SK-N-SH (cell line): ENCODE measurements around the gene INSM2. TPM values are rescaled to one million over a fixed set of nuclear protein-coding genes. Genes with fewer than 3 reads are reported as not detected.

Experiments used
- CTCF ChIA-PET: fragments of 300-600, 350-600 bp; formaldehyde crosslinking; extraction: SDS; loops from one replicate; lab custom pipeline; 2021; lab: Yijun Ruan, JAX
- POLR2A ChIA-PET: fragments of 350-600 bp; sonication (Branson Sonifier 250); formaldehyde crosslinking; extraction: SDS; loops from one replicate; lab custom pipeline; 2020; ENCODE audit warnings: antibody characterized with exemption, inconsistent platforms; lab: Yijun Ruan, JAX
- DNase-seq: peaks from one replicate; pipeline ENCODE4 v3.0.0; 2012
- H2AFZ ChIP-seq: fragments of 200-600 bp; sonication (generic); 2 replicates; pipeline ENCODE4 v1.8.1; 2016; ENCODE audit warnings: antibody characterized with exemption, mild to moderate bottlenecking, low read depth
- H3F3A ChIP-seq: fragments of 200-600 bp; sonication (generic); replicated peaks from 2 replicates; pipeline ENCODE3; 2016; ENCODE audit warnings: antibody characterized with exemption, mild to moderate bottlenecking; ENCODE audit not compliant: insufficient read depth
- H3K27ac ChIP-seq, 2 experiments: fragments of 200-500 bp in 1 of 2; fragments of 200-600 bp in 1 of 2; sonication (Bioruptor generic) in 1 of 2; sonication (generic), shearing (Covaris generic) in 1 of 2; 2 replicates each; pipeline versions ENCODE4 v1.5.1 to v1.6.1; 2014 to 2016; ENCODE audit warnings: low read depth in 2 of 2, inconsistent platforms in 1 of 2, low read length in 1 of 2, mild to moderate bottlenecking in 1 of 2, mixed read lengths in 1 of 2
- H3K27me3 ChIP-seq: fragments of 200-600 bp; sonication (generic), shearing (Covaris generic); 2 replicates; pipeline ENCODE4 v1.6.1; 2016; ENCODE audit warnings: mixed run types; ENCODE audit not compliant: insufficient read depth
- H3K36me3 ChIP-seq, 2 experiments: fragments of 200-500 bp in 1 of 2; fragments of 200-600 bp in 1 of 2; sonication (Bioruptor generic) in 1 of 2; sonication (generic) in 1 of 2; replicated peaks in 1 of 2; 2 replicates each; pipeline versions ENCODE3 to v1.5.1; 2014 to 2016; ENCODE audit warnings: low read length in 1 of 2, mild to moderate bottlenecking in 1 of 2; ENCODE audit not compliant: insufficient read depth in 2 of 2, control insufficient read depth in 1 of 2
- H3K4me1 ChIP-seq, 2 experiments: fragments of 200-500 bp in 1 of 2; fragments of 200-600 bp in 1 of 2; sonication (Bioruptor generic) in 1 of 2; sonication (generic), shearing (Covaris generic) in 1 of 2; 2 replicates each; pipeline versions ENCODE4 v1.5.1 to v1.6.1; 2014 to 2016; ENCODE audit warnings: low read depth in 1 of 2, low read length in 1 of 2, mixed run types in 1 of 2; ENCODE audit not compliant: insufficient read depth in 2 of 2, control insufficient read depth in 1 of 2
- H3K4me2 ChIP-seq: fragments of 200-600 bp; sonication (generic), shearing (Covaris generic); 2 replicates; pipeline ENCODE4 v1.6.1; 2017; ENCODE audit warnings: mixed run types
- H3K4me3 ChIP-seq, 2 experiments: fragments of 200-500 bp in 1 of 2; fragments of 200-600 bp in 1 of 2; sonication (Bioruptor generic) in 1 of 2; sonication (generic), shearing (Covaris generic) in 1 of 2; 2 replicates each; pipeline versions ENCODE4 v1.5.1 to v1.8.1; 2014 to 2016; ENCODE audit warnings: low read depth in 2 of 2, inconsistent platforms in 1 of 2, low read length in 1 of 2, mild to moderate bottlenecking in 1 of 2, mixed read lengths in 1 of 2, moderate library complexity in 1 of 2
- H3K79me2 ChIP-seq: fragments of 200-600 bp; sonication (generic); 2 replicates; pipeline ENCODE4 v1.8.1; 2017; ENCODE audit warnings: mild to moderate bottlenecking; ENCODE audit not compliant: insufficient read depth
- H3K9ac ChIP-seq: fragments of 200-600 bp; sonication (generic); 2 replicates; pipeline ENCODE4 v1.6.1; 2017; ENCODE audit warnings: mixed run types
- H3K9me2 ChIP-seq: fragments of 200-600 bp; sonication (generic); 2 replicates; pipeline ENCODE4 v1.6.1; 2017; ENCODE audit warnings: mixed run types
- H3K9me3 ChIP-seq: fragments of 200-600 bp; sonication (generic); 2 replicates; pipeline ENCODE4 v1.6.1; 2017; ENCODE audit warnings: mixed run types, mild to moderate bottlenecking, moderate library complexity
- H4K20me1 ChIP-seq: fragments of 200-600 bp; sonication (generic); 2 replicates; pipeline ENCODE4 v1.6.1; 2017; ENCODE audit warnings: mild to moderate bottlenecking, mixed run types; ENCODE audit not compliant: insufficient read depth
- ELF1 ChIP-seq: IDR thresholded peaks from 2 replicates; pipeline ENCODE4 v1.4.0; 2012
- EP300 ChIP-seq, 2 experiments: IDR thresholded peaks; 2 replicates each; pipeline versions ENCODE4 v1.4.0 to v1.6.1; 2012; ENCODE audit warnings: borderline replicate concordance in 1 of 2, low read depth in 1 of 2, low read length in 1 of 2
- EZH2phosphoT487 ChIP-seq: fragments of 200-600 bp; sonication (generic); IDR thresholded peaks from 2 replicates; pipeline ENCODE4 v1.6.1; 2017; ENCODE audit warnings: low read depth, mixed run types, mild to moderate bottlenecking, antibody characterized with exemption, moderate library complexity, borderline replicate concordance
- FOSL2 ChIP-seq: IDR thresholded peaks from 2 replicates; pipeline ENCODE4 v1.4.0; 2012; ENCODE audit warnings: low read depth, mild to moderate bottlenecking, moderate library complexity, borderline replicate concordance
- FOXJ3 ChIP-seq: sonication (generic); formaldehyde crosslinking; IDR thresholded peaks from 2 replicates; pipeline ENCODE4 v1.5.1; 2020; ENCODE audit warnings: mild to moderate bottlenecking, missing genetic modification reagents
- GABPA ChIP-seq: IDR thresholded peaks from 2 replicates; pipeline ENCODE4 v1.4.0; 2012; ENCODE audit warnings: low read depth, mild to moderate bottlenecking
- GATA2 ChIP-seq: sonication (generic); formaldehyde crosslinking; IDR thresholded peaks from 2 replicates; pipeline ENCODE4 v1.5.0; 2020; ENCODE audit warnings: mild to moderate bottlenecking, missing genetic modification reagents
- MXI1 ChIP-seq: IDR thresholded peaks from 2 replicates; pipeline ENCODE4 v1.6.1; 2012; ENCODE audit warnings: mild to moderate bottlenecking, low read depth, low read length, improper control_type of control experiment
- NRF1 ChIP-seq: IDR thresholded peaks from 2 replicates; pipeline ENCODE4 v1.6.1; 2012; ENCODE audit warnings: low read depth, mild to moderate bottlenecking, low read length
- RAD21 ChIP-seq: IDR thresholded peaks from 2 replicates; pipeline ENCODE4 v1.6.1; 2012; ENCODE audit warnings: mild to moderate bottlenecking, low read length
- TAF1 ChIP-seq: IDR thresholded peaks from 2 replicates; pipeline ENCODE4 v1.6.1; 2012; ENCODE audit warnings: low read depth, mild to moderate bottlenecking, low read length, moderate library complexity, borderline replicate concordance
- TCF12 ChIP-seq: IDR thresholded peaks from 2 replicates; pipeline ENCODE4 v1.4.0; 2012
- YY1 ChIP-seq: IDR thresholded peaks from 2 replicates; pipeline ENCODE4 v1.4.0; 2012; ENCODE audit warnings: low read depth, mild to moderate bottlenecking
- WGBS: methylation state at CpG from one replicate; pipeline ENCODE4 v1.1.6; 2017; ENCODE audit warnings: low lambda C conversion rate; 5-methylcytosine and 5-hydroxymethylcytosine counted together
- polyA plus RNA-seq, 3 experiments: library from polyadenylated mRNA; depleted of rRNA; stranded (reverse); fragments of >200 nt; gene quantifications; 2 replicates each; pipeline ENCODE4 v1.2.3, GENCODE V29; 2012
- TF ChIP-seq, protein P1 (sequence below): IDR thresholded peaks from 2 replicates; pipeline ENCODE4 v1.6.1; 2012; ENCODE audit warnings: mild to moderate bottlenecking, low read depth, low read length, moderate library complexity
- TF ChIP-seq, protein P2 (sequence below): fragments of 200-600 bp; sonication (generic); IDR thresholded peaks from 2 replicates; pipeline ENCODE4 v1.6.1; 2017; ENCODE audit warnings: antibody characterized with exemption, mild to moderate bottlenecking, moderate library complexity
- TF ChIP-seq, protein P3 (sequence below): IDR thresholded peaks from 2 replicates; pipeline ENCODE4 v1.4.0; 2012; ENCODE audit warnings: low read depth, borderline replicate concordance
- TF ChIP-seq, protein P4 (sequence below): IDR thresholded peaks from 2 replicates; pipeline ENCODE4 v1.4.0; 2012; ENCODE audit warnings: low read depth
- TF ChIP-seq, protein P5 (sequence below): IDR thresholded peaks from 2 replicates; pipeline ENCODE4; 2012

Gene INSM2
- polyA plus RNA-seq, 1 of the 3 experiments (the other 2 are of a cell fraction): 0.15 TPM

DNA sequence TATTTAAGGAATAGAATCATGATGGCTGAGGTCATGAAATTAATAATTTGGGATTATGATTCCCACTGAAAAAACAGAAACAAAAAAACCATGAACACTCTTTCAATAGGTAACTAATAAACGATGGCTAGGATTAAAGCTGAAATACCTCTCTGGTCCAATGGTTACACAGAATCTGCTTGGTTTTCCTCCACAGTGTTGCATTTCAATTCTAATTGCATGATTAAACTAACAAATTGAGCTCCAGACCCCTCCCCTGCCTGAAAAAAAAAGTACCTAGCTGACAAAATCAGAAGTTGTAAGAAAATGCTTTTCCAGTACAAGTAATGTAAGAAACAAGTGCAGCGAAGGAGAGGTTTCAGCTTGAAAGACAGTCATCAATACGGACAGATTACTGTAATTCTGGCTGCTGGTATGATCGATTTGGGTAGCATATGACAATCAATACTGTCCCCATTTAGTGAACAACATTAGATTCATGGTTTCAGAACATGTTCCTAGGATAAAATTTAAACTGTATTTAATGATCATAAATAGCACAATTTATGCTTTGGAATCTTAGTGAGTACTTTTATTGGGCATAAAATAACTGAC, 32.0 kb downstream of the INSM2 start (continued):
- TF ChIP-seq, protein P1, sequence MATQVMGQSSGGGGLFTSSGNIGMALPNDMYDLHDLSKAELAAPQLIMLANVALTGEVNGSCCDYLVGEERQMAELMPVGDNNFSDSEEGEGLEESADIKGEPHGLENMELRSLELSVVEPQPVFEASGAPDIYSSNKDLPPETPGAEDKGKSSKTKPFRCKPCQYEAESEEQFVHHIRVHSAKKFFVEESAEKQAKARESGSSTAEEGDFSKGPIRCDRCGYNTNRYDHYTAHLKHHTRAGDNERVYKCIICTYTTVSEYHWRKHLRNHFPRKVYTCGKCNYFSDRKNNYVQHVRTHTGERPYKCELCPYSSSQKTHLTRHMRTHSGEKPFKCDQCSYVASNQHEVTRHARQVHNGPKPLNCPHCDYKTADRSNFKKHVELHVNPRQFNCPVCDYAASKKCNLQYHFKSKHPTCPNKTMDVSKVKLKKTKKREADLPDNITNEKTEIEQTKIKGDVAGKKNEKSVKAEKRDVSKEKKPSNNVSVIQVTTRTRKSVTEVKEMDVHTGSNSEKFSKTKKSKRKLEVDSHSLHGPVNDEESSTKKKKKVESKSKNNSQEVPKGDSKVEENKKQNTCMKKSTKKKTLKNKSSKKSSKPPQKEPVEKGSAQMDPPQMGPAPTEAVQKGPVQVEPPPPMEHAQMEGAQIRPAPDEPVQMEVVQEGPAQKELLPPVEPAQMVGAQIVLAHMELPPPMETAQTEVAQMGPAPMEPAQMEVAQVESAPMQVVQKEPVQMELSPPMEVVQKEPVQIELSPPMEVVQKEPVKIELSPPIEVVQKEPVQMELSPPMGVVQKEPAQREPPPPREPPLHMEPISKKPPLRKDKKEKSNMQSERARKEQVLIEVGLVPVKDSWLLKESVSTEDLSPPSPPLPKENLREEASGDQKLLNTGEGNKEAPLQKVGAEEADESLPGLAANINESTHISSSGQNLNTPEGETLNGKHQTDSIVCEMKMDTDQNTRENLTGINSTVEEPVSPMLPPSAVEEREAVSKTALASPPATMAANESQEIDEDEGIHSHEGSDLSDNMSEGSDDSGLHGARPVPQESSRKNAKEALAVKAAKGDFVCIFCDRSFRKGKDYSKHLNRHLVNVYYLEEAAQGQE: no peak
- TF ChIP-seq RAD21 (no peak), YY1 (no peak), FOSL2 (no peak), FOXJ3 (CRISPR knock-in tag) (no peak), GABPA (no peak), EZH2phosphoT487 (no peak)
- TF ChIP-seq, protein P2, sequence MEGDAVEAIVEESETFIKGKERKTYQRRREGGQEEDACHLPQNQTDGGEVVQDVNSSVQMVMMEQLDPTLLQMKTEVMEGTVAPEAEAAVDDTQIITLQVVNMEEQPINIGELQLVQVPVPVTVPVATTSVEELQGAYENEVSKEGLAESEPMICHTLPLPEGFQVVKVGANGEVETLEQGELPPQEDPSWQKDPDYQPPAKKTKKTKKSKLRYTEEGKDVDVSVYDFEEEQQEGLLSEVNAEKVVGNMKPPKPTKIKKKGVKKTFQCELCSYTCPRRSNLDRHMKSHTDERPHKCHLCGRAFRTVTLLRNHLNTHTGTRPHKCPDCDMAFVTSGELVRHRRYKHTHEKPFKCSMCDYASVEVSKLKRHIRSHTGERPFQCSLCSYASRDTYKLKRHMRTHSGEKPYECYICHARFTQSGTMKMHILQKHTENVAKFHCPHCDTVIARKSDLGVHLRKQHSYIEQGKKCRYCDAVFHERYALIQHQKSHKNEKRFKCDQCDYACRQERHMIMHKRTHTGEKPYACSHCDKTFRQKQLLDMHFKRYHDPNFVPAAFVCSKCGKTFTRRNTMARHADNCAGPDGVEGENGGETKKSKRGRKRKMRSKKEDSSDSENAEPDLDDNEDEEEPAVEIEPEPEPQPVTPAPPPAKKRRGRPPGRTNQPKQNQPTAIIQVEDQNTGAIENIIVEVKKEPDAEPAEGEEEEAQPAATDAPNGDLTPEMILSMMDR: no peak
- TF ChIP-seq, protein P3, sequence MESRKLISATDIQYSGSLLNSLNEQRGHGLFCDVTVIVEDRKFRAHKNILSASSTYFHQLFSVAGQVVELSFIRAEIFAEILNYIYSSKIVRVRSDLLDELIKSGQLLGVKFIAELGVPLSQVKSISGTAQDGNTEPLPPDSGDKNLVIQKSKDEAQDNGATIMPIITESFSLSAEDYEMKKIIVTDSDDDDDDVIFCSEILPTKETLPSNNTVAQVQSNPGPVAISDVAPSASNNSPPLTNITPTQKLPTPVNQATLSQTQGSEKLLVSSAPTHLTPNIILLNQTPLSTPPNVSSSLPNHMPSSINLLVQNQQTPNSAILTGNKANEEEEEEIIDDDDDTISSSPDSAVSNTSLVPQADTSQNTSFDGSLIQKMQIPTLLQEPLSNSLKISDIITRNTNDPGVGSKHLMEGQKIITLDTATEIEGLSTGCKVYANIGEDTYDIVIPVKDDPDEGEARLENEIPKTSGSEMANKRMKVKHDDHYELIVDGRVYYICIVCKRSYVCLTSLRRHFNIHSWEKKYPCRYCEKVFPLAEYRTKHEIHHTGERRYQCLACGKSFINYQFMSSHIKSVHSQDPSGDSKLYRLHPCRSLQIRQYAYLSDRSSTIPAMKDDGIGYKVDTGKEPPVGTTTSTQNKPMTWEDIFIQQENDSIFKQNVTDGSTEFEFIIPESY: no peak

DNA sequence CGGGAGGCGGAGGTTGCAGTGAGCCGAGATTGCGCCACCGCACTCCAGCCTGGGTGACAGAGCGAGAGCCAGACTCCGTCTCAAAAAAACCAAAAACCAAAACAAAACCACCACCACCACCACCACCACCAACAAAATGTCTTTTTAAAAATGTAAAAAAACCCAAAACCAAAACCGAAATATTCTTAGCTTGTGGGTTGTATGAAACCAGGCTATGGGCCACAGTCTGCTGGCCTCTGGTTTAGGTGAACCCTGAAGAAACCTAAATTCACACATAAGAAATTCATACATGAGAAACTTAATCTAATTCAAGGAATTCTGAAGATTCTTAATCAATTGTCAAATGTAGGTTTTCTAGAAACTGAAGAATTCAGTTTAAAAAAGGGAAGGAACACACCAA, 37.6 kb downstream of the INSM2 start:
- no peaks in the 10 kb centered on the region for H3K79me2 ChIP-seq
- H3F3A ChIP-seq: no peaks in the 10 kb centered on the region
- no peak for DNase-seq
- CTCF ChIA-PET: interaction anchor here (1.2 kb wide), 1 partner anchor 115 kb away, joined by 4 read pairs; no protein-coding TSS in a partner anchor
- no peak overlapping the region for H3K9ac ChIP-seq
- no peaks in the 10 kb centered on the region for H3K9me3 ChIP-seq
- no peak overlapping the region for H3K27ac ChIP-seq
- WGBS: 89% methylated on average over 8 of the region's 8 CpGs
- no peak overlapping the region for H3K4me2 ChIP-seq
- TF ChIP-seq TAF1 (no peak), ELF1 (no peak), GATA2 (CRISPR knock-in tag) (no peak), TCF12 (no peak), EP300 (IDR thresholded peaks at IDR 0.05; ENCODE audit: borderline replicate concordance in 1 of 2, low read depth in 1 of 2, low read length in 1 of 2) (no peak), EZH2phosphoT487 (no peak), MXI1 (no peak), NRF1 (no peak)
- TF ChIP-seq, protein P4, sequence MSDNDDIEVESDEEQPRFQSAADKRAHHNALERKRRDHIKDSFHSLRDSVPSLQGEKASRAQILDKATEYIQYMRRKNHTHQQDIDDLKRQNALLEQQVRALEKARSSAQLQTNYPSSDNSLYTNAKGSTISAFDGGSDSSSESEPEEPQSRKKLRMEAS: no peak
- TF ChIP-seq, protein P5, sequence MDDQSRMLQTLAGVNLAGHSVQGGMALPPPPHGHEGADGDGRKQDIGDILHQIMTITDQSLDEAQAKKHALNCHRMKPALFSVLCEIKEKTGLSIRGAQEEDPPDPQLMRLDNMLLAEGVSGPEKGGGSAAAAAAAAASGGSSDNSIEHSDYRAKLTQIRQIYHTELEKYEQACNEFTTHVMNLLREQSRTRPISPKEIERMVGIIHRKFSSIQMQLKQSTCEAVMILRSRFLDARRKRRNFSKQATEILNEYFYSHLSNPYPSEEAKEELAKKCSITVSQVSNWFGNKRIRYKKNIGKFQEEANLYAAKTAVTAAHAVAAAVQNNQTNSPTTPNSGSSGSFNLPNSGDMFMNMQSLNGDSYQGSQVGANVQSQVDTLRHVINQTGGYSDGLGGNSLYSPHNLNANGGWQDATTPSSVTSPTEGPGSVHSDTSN: no peak
- H3K36me3 ChIP-seq: peaks cover 6 to 16% of the 10 kb centered on the region in 2 experiments
- peaks cover 0 to 16% of the 10 kb centered on the region in 2 experiments; a peak in 2 of 4 replicates for H3K4me1 ChIP-seq
- no peaks in the 10 kb centered on the region for H4K20me1 ChIP-seq
- no peak overlapping the region for H2AFZ ChIP-seq
- POLR2A ChIA-PET: interaction anchor here (1.2 kb wide), 1 partner anchor 15 kb away, joined by 3 read pairs; no protein-coding TSS in a partner anchor
- H3K4me3 ChIP-seq: no peak overlapping the region
- no peaks in the 10 kb centered on the region for H3K9me2 ChIP-seq
- no peaks in the 10 kb centered on the region for H3K27me3 ChIP-seq
